Activated T-cell treated with anti-CD3 and anti-CD28 coated beads, Interleukin-2, amount 50 U/mL, for 1 hour (primary cell): ENCODE results near the gene CFAP46.
"Not testable (repeated sequence)": the region's sequence is repeated elsewhere in the genome, so short reads cannot be mapped to it uniquely, and the experiment has no call there.

Experiments
- DNase-seq: peaks from one replicate; pipeline ENCODE4 v3.0.0-alpha.2; 2020

Gene CFAP46

GRCh38 chr10:132926777-132927650 is 15.4 kb downstream of the CFAP46 start:
- no peak for DNase-seq

GRCh38 chr10:132926070-132926469 is 16.3 kb downstream of the CFAP46 start:
- DNase-seq: no peak

- DNase-seq: no peak
Observed at GRCh38 chr10:132925614-132926013, 16.8 kb downstream of the CFAP46 start.

- DNase-seq: no peak
Observed at GRCh38 chr10:132925071-132925561, 17.3 kb downstream of the CFAP46 start.

GRCh38 chr10:132924046-132924952 is 18.1 kb downstream of the CFAP46 start:
- no peak for DNase-seq

- DNase-seq: not testable (repeated sequence)
Observed at GRCh38 chr10:132923384-132923783, 19.0 kb downstream of the CFAP46 start.

- no peak for DNase-seq
Observed at GRCh38 chr10:132922872-132923271, 19.5 kb downstream of the CFAP46 start.

GRCh38 chr10:132921818-132922807 is 20.3 kb downstream of the CFAP46 start:
- DNase-seq: no peak

- DNase-seq: no peak
Observed at GRCh38 chr10:132921086-132921485, 21.3 kb downstream of the CFAP46 start.

- no peak for DNase-seq
Observed at GRCh38 chr10:132920101-132920925, 22.1 kb downstream of the CFAP46 start.

- DNase-seq: no peak
Observed at GRCh38 chr10:132919374-132920100, 22.8 kb downstream of the CFAP46 start.

GRCh38 chr10:132918617-132919373 is 23.6 kb downstream of the CFAP46 start:
- no peak for DNase-seq

GRCh38 chr10:132918264-132918616 is 24.1 kb downstream of the CFAP46 start:
- DNase-seq: no peak

- DNase-seq: no peak
Observed at GRCh38 chr10:132916956-132917666, 25.3 kb downstream of the CFAP46 start.

- DNase-seq: no peak
Observed at GRCh38 chr10:132916421-132916841, 25.9 kb downstream of the CFAP46 start.

GRCh38 chr10:132915411-132915810 is 27.0 kb downstream of the CFAP46 start:
- no peak for DNase-seq

- no peak for DNase-seq
Observed at GRCh38 chr10:132914732-132915131, 27.6 kb downstream of the CFAP46 start.

GRCh38 chr10:132913559-132914115 is 28.7 kb downstream of the CFAP46 start:
- no peak for DNase-seq
